Stimulated activated naive B cell treated with anti-CD40 and anti-IgM and Interleukin-4, amounts not matched to agents 10 μg/mL and 1 μg/mL and 100 μg/mL, for 72 hours (primary cell): ENCODE measurements around the gene RASSF6.
"Not testable (repeated sequence)": the region's sequence is repeated elsewhere in the genome, so short reads cannot be mapped to it uniquely, and the experiment has no call there.

Source experiments
- ATAC-seq, 2 donors: fragments of 150-1000 bp; cut with Tn5 transposase; replicated peaks; 2 replicates each; pipeline ENCODE4 v1.10.0; 2021; ENCODE audit warnings: moderate library complexity in 1 of 2
- DNase-seq: peaks from one replicate; pipeline ENCODE4 v3.0.0; 2021
- H3K27ac Mint-ChIP-seq: one replicate; pipeline ENCODE4 v1.8.0; 2022; ENCODE audit warnings: mild to moderate bottlenecking, mixed read lengths
- H3K27me3 Mint-ChIP-seq, 2 donors: one replicate each; pipeline ENCODE4 v1.8.0; 2022; ENCODE audit warnings: mixed read lengths in 2 of 2
- H3K36me3 Mint-ChIP-seq, 2 donors: one replicate each; pipeline ENCODE4 v1.8.0; 2022; ENCODE audit warnings: mixed read lengths in 2 of 2, mild to moderate bottlenecking in 1 of 2
- H3K4me1 Mint-ChIP-seq, 2 donors: one replicate each; pipeline ENCODE4 v1.8.0; 2022; ENCODE audit warnings: mixed read lengths in 2 of 2, mild to moderate bottlenecking in 1 of 2
- H3K4me3 Mint-ChIP-seq, 2 donors: one replicate each; pipeline ENCODE4 v1.8.0; 2022; ENCODE audit warnings: mild to moderate bottlenecking in 2 of 2, mixed read lengths in 2 of 2, moderate library complexity in 1 of 2
- H3K9me3 Mint-ChIP-seq, 2 donors: one replicate each; pipeline ENCODE4 v1.8.0; 2022; ENCODE audit warnings: mixed read lengths in 2 of 2, mild to moderate bottlenecking in 1 of 2

The RASSF6 gene

GRCh38 chr4:73620115-73620792 is at the start of gene RASSF6:
Gene RASSF6, minus strand, starts transcription at chr4:73620436. Its CDS starts 8,641 bp downstream, at chr4:73611795.
- H3K4me3 Mint-ChIP-seq, result peak within 1 kb of the TSS; percentile 66 to 77

GRCh38 chr4:73669410-73670183 is 49.4 kb upstream of the RASSF6 start:
- H3K4me3 Mint-ChIP-seq, result no peak overlapping the region
- H3K9me3 Mint-ChIP-seq, result no peaks in the 10 kb centered on the region
- H3K27me3 Mint-ChIP-seq, result no peaks in the 10 kb centered on the region
- H3K27ac Mint-ChIP-seq, result no peak overlapping the region
- no peaks in the 10 kb centered on the region for H3K36me3 Mint-ChIP-seq
- ATAC-seq (no peak), DNase-seq (no peak)
- H3K4me1 Mint-ChIP-seq, result no peaks in the 10 kb centered on the region

More at GRCh38 chr4:73620115-73620792, at the start of gene RASSF6:
- Mint-ChIP-seq H3K36me3 (no peaks in the 10 kb centered on the region), H3K9me3 (no peaks in the 10 kb centered on the region), H3K4me1 (peaks cover 8 to 12% of the 10 kb centered on the region in 2 donors), H3K27ac (no peak within 1 kb of the TSS), H3K27me3 (peaks cover 20 to 22% of the 10 kb centered on the region in 2 donors)
- ATAC-seq (peak; percentile 82 to 95), DNase-seq (no peak)

GRCh38 chr4:73668782-73669201 is 48.6 kb upstream of the RASSF6 start:
- Mint-ChIP-seq H3K9me3 (no peaks in the 10 kb centered on the region), H3K4me1 (no peaks in the 10 kb centered on the region), H3K36me3 (no peaks in the 10 kb centered on the region), H3K4me3 (no peak overlapping the region), H3K27me3 (no peaks in the 10 kb centered on the region), H3K27ac (no peak overlapping the region)
- ATAC-seq (no peak), DNase-seq (no peak)

GRCh38 chr4:73665924-73666323 is 45.7 kb upstream of the RASSF6 start:
- H3K4me3 Mint-ChIP-seq, DNase-seq, H3K9me3 Mint-ChIP-seq, H3K27ac Mint-ChIP-seq, H3K27me3 Mint-ChIP-seq, H3K36me3 Mint-ChIP-seq, H3K4me1 Mint-ChIP-seq, ATAC-seq: not testable (repeated sequence)

GRCh38 chr4:73664470-73664869 is 44.2 kb upstream of the RASSF6 start:
- no peak for DNase-seq
- Mint-ChIP-seq H3K4me3 (no peak overlapping the region), H3K4me1 (peaks cover 0 to 2% of the 10 kb centered on the region in 2 donors), H3K36me3 (no peaks in the 10 kb centered on the region), H3K9me3 (no peaks in the 10 kb centered on the region), H3K27ac (no peak overlapping the region), H3K27me3 (peaks cover 0 to 3% of the 10 kb centered on the region in 2 donors)
- no peak for ATAC-seq

- H3K36me3 Mint-ChIP-seq, result no peaks in the 10 kb centered on the region
- peaks cover 0 to 3% of the 10 kb centered on the region in 2 donors for H3K27me3 Mint-ChIP-seq
- DNase-seq, result no peak
- peaks cover 0 to 2% of the 10 kb centered on the region in 2 donors for H3K4me1 Mint-ChIP-seq
- no peak for ATAC-seq
- no peak overlapping the region for H3K27ac Mint-ChIP-seq
- no peaks in the 10 kb centered on the region for H3K9me3 Mint-ChIP-seq
- H3K4me3 Mint-ChIP-seq, result no peak overlapping the region
These were observed 43.3 kb upstream of the RASSF6 start for GRCh38 chr4:73663576-73663975.

- H3K36me3 Mint-ChIP-seq, result no peaks in the 10 kb centered on the region
- no peak overlapping the region for H3K27ac Mint-ChIP-seq
- H3K27me3 Mint-ChIP-seq, result peaks cover 0 to 3% of the 10 kb centered on the region in 2 donors
- DNase-seq (no peak), ATAC-seq (peak; percentile 74)
- H3K4me3 Mint-ChIP-seq, result no peak overlapping the region
- peaks cover 0 to 2% of the 10 kb centered on the region in 2 donors for H3K4me1 Mint-ChIP-seq
- H3K9me3 Mint-ChIP-seq, result no peaks in the 10 kb centered on the region
These were observed 42.7 kb upstream of the RASSF6 start for GRCh38 chr4:73662709-73663546.

GRCh38 chr4:73661646-73662119 is 41.4 kb upstream of the RASSF6 start:
- DNase-seq, result no peak
- Mint-ChIP-seq H3K27ac (no peak overlapping the region), H3K9me3 (no peaks in the 10 kb centered on the region), H3K4me1 (peaks cover 0 to 2% of the 10 kb centered on the region in 2 donors), H3K4me3 (no peak overlapping the region), H3K27me3 (peaks cover 0 to 3% of the 10 kb centered on the region in 2 donors), H3K36me3 (no peaks in the 10 kb centered on the region)
- no peak for ATAC-seq

GRCh38 chr4:73660808-73661207 is 40.6 kb upstream of the RASSF6 start:
- H3K27me3 Mint-ChIP-seq, result peaks cover 0 to 3% of the 10 kb centered on the region in 2 donors
- H3K36me3 Mint-ChIP-seq, result no peaks in the 10 kb centered on the region
- H3K4me3 Mint-ChIP-seq, result no peak overlapping the region
- no peak overlapping the region for H3K27ac Mint-ChIP-seq
- H3K4me1 Mint-ChIP-seq, result peaks cover 0 to 2% of the 10 kb centered on the region in 2 donors
- DNase-seq (no peak), ATAC-seq (no peak)
- H3K9me3 Mint-ChIP-seq, result no peaks in the 10 kb centered on the region

- Mint-ChIP-seq H3K4me1 (no peaks in the 10 kb centered on the region), H3K27ac (no peak overlapping the region), H3K36me3 (no peaks in the 10 kb centered on the region), H3K4me3 (no peak overlapping the region), H3K27me3 (no peaks in the 10 kb centered on the region), H3K9me3 (no peaks in the 10 kb centered on the region)
- no peak for DNase-seq
- peak; percentile 58 to 81 for ATAC-seq
These were observed 33.5 kb upstream of the RASSF6 start for GRCh38 chr4:73653695-73654106.

- Mint-ChIP-seq H3K4me1 (no peaks in the 10 kb centered on the region), H3K27ac (no peak overlapping the region), H3K36me3 (peaks cover 0 to 4% of the 10 kb centered on the region in 2 donors), H3K27me3 (no peaks in the 10 kb centered on the region), H3K9me3 (peaks cover 0 to 5% of the 10 kb centered on the region in 2 donors), H3K4me3 (no peak overlapping the region)
- ATAC-seq (no peak), DNase-seq (no peak)
These were observed 30.0 kb upstream of the RASSF6 start for GRCh38 chr4:73650250-73650649.

GRCh38 chr4:73648478-73648877 is 28.2 kb upstream of the RASSF6 start:
- Mint-ChIP-seq H3K4me3 (no peak overlapping the region), H3K9me3 (peaks cover 0 to 10% of the 10 kb centered on the region in 2 donors), H3K4me1 (no peaks in the 10 kb centered on the region), H3K36me3 (peaks cover 0 to 4% of the 10 kb centered on the region in 2 donors), H3K27ac (no peak overlapping the region), H3K27me3 (no peaks in the 10 kb centered on the region)
- no peak for ATAC-seq
- no peak for DNase-seq

- no peaks in the 10 kb centered on the region for H3K27me3 Mint-ChIP-seq
- H3K27ac Mint-ChIP-seq, result no peak overlapping the region
- no peaks in the 10 kb centered on the region for H3K4me1 Mint-ChIP-seq
- DNase-seq, result no peak
- peaks cover 0 to 4% of the 10 kb centered on the region in 2 donors for H3K36me3 Mint-ChIP-seq
- peaks cover 0 to 10% of the 10 kb centered on the region in 2 donors for H3K9me3 Mint-ChIP-seq
- no peak overlapping the region for H3K4me3 Mint-ChIP-seq
- ATAC-seq, result no peak
These were observed 25.9 kb upstream of the RASSF6 start for GRCh38 chr4:73646117-73646516.

- ATAC-seq (no peak), DNase-seq (no peak)
- Mint-ChIP-seq H3K9me3 (no peaks in the 10 kb centered on the region), H3K27ac (no peak overlapping the region), H3K27me3 (peaks cover 0 to 5% of the 10 kb centered on the region in 2 donors), H3K36me3 (no peaks in the 10 kb centered on the region), H3K4me1 (no peaks in the 10 kb centered on the region), H3K4me3 (no peak overlapping the region)
These were observed 11.5 kb upstream of the RASSF6 start for GRCh38 chr4:73631565-73632226.
